NT2/D1 (cell line): ENCODE results near the gene ITPRIP.

Experiments
- SUZ12 ChIP-seq: IDR thresholded peaks from 2 replicates; pipeline ENCODE4 v1.6.1; 2011; ENCODE audit not compliant: insufficient read length, insufficient read depth; ENCODE audit errors: extremely low read depth
- YY1 ChIP-seq: IDR thresholded peaks from 2 replicates; pipeline ENCODE4 v1.6.1; 2011; ENCODE audit not compliant: insufficient read length, insufficient read depth
- ZNF274 ChIP-seq: IDR thresholded peaks from 2 replicates; pipeline ENCODE4 v1.6.1; 2011; ENCODE audit warnings: mild to moderate bottlenecking, low read depth, low read length

GRCh38 chr10:104345515-104345914 is 7.2 kb upstream of the ITPRIP start:
- TF ChIP-seq YY1 (no peak), ZNF274 (no peak), SUZ12 (no peak)
